LNCAP (cell line): ENCODE measurements around the gene NXPH4.

Experiments used
- CTCF ChIP-seq: fragments of 450-650 bp; IDR thresholded peaks from 2 replicates; pipeline ENCODE4 v1.5.1; 2017; ENCODE audit warnings: mild to moderate bottlenecking

Gene NXPH4

GRCh38 chr12:57227315-57228115 lies 10.9 kb downstream of the NXPH4 start:
- TF ChIP-seq CTCF: no peak

GRCh38 chr12:57229046-57229633 lies 12.5 kb downstream of the NXPH4 start:
- no peak for TF ChIP-seq CTCF

- TF ChIP-seq CTCF: no peak
Measured at GRCh38 chr12:57229634-57230380, 13.2 kb downstream of the NXPH4 start, which contains the start of gene SHMT2. TSS of gene SHMT2 (plus strand) at chr12:57229711. CDS start at chr12:57229779, 68 bp downstream.

- no peak for TF ChIP-seq CTCF
Measured at GRCh38 chr12:57230381-57231155, 14.0 kb downstream of the NXPH4 start.

- no peak for TF ChIP-seq CTCF
Measured at GRCh38 chr12:57231276-57232021, 14.9 kb downstream of the NXPH4 start.

- no peak for TF ChIP-seq CTCF
Measured at GRCh38 chr12:57232156-57232756, 15.7 kb downstream of the NXPH4 start.
